GM13977 (cell line): ENCODE results near the gene RAB8B.

Source experiments
- DNase-seq: peaks from one replicate; pipeline ENCODE4 v3.0.0; 2012; ENCODE audit warnings: low spot score
- in situ Hi-C: fragments of 300-500 bp; cut with MboI; formaldehyde crosslinking; loops from one replicate; pipeline ENCODE4 v1.12.0; 2022; ENCODE audit warnings: low sequenced_read_pairs, low pct_unique_long_range_greater_than_20kb, mixed read lengths, inconsistent platforms; ENCODE audit not compliant: unreplicated experiment
- TF ChIP-seq, protein P1 (sequence below): IDR thresholded peaks from 2 replicates; pipeline ENCODE4 v1.5.1; 2012; ENCODE audit warnings: mild to moderate bottlenecking, control low read depth; ENCODE audit not compliant: insufficient read depth; ENCODE audit errors: extremely low read depth, missing control alignments

Gene RAB8B

DNA sequence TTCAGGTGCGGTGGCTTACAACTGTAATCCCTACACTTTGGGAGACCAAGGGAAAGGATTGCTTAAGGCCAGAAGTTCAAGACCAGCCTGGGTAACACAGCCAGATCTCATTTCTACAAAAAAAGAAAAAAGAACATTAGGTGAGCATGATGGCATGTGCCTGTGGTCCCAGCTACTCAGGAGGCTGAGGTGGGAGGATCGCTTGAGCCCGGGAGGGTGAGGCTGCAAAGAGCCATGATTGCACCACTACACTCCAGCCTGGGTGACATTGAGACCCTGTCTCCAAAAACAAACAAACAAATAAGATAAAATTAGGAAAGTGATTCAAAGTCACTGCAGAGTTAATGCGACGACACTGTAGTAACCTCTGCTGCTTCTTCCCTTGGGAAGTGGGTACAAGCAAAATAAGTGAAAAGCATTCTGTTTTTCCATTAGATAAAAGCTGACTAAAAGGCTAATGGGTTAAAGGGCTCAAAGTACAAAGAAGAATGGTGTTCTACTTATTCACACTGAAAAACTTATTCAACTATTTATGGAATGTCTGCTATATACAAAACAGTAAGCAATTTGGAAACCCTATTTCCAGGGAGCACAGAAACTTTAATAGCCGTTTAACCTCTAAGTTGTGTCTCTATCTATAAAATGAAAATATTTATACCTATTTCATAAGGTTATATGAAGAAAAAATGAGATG lies 24.1 kb upstream of the RAB8B start:
- DNase-seq: no peak
- TF ChIP-seq, protein P1, sequence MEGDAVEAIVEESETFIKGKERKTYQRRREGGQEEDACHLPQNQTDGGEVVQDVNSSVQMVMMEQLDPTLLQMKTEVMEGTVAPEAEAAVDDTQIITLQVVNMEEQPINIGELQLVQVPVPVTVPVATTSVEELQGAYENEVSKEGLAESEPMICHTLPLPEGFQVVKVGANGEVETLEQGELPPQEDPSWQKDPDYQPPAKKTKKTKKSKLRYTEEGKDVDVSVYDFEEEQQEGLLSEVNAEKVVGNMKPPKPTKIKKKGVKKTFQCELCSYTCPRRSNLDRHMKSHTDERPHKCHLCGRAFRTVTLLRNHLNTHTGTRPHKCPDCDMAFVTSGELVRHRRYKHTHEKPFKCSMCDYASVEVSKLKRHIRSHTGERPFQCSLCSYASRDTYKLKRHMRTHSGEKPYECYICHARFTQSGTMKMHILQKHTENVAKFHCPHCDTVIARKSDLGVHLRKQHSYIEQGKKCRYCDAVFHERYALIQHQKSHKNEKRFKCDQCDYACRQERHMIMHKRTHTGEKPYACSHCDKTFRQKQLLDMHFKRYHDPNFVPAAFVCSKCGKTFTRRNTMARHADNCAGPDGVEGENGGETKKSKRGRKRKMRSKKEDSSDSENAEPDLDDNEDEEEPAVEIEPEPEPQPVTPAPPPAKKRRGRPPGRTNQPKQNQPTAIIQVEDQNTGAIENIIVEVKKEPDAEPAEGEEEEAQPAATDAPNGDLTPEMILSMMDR: no peak
- in situ Hi-C loops: no loop called here

DNA sequence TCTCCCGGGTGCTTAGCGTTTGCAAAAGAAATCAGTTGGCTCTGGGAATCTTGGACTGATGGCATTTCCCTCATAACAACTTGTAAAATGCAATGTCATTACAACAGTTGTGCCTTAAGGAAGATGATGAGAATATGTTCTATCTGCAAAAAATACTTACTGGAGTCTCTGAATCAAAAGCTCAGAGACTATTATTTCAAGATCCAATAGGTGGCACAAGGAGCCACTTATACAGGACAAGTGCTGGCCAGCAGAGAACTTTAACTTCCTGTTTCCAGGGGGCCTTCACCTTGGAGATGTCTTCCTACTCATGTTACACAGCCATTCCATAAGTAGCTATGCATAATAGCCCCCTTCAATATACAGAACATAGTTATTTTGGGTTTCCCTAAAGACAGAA lies 23.2 kb upstream of the RAB8B start:
- TF ChIP-seq, protein P1: peak; percentile 26
- DNase-seq: no peak
- in situ Hi-C loops: no loop called here

DNA sequence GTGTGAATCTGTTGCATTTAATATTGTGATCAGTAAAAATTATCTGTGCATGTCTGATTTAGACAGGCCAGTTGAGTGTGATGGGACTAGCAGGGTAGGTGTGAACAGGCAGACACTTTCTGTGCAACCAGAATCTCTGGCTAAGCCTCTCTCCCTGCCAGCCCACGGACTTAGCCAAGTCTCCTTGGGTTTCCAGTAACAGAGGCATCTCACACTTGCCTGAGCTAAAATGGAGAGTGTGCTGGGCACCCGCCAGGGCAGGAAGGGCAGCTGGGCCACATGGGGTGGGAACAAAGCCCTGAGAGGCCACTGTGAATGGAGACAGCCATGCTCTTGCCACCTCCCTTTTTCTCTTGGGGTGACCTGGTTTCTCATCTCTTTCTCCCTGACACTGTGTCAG lies 19.6 kb upstream of the RAB8B start:
- TF ChIP-seq, protein P1: no peak
- in situ Hi-C loops: no loop called here
- no peak for DNase-seq

DNA sequence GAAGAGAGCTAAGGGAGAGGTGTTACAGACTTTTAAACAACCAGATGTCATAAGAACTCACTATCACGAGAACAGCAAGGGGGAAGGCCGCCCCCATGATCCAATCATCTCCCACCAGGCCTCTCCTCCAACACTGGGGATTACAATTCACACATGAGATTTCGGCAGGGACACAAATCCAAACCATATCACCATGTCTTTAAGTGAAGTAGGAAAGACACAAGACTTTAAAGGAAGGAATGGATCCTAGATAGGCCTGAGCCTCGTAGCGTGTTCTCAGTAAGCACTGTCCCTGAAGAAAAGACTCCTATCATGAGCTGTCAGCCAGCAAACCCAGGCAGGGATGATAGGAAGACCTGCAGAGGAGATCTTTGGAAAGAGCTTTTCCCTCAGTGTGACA lies 17.0 kb upstream of the RAB8B start:
- DNase-seq: no peak
- in situ Hi-C loops: no loop called here
- TF ChIP-seq, protein P1: no peak

DNA sequence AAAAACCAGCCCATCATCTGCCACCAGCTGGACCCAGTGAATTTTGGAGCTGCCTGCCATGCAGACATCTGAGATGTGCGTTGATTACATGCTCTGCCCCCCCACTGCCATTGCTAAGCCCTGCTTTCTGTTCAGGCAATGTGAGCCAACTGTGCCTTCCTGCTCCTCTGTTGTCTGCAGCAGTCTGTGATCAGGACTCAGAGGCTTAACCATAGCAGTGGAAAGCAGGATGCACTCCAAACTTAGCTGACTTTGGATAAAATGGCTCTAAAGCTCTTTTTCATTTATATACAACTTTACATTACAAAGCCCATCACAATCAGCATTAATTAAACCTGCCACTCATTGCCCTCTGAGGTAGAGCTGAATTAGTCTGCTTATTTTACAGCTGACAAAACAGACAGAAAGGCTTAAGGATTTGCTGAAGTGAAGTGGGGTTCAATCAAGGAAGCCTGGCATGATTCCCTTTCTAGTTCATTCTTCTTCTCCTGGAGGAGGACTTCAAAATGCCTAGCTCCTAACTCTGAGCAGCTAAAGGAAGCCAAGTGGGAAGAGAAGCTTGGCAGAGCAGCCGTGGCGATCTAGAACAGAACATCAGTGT lies 16.5 kb upstream of the RAB8B start:
- in situ Hi-C loops: no loop called here
- TF ChIP-seq, protein P1: no peak
- no peak for DNase-seq

DNA sequence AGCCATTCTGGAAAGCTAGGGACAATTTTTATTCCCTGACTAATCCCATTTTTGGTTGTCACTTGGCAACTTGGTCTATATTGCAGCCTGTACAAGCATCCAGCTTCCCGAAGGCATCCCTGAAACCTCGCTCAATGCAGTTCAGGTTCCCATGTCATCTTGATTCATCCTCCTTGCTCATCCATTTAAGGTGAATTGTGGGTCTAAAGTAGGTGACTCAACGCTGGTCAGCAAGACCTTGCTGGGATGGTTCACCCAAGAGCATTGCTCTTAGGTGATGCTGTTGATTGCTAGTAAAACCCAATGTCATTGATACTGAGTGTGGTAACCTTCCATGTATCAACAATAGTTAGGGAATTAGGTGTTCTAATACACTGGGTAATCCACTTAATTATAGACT lies 13.1 kb upstream of the RAB8B start:
- no peak for DNase-seq
- in situ Hi-C loops: no loop called here
- TF ChIP-seq, protein P1: no peak
